Epidermal melanocyte (primary cell): ENCODE data around the gene TFRC.
"Not testable (repeated sequence)": the region's sequence is repeated elsewhere in the genome, so short reads cannot be mapped to it uniquely, and the experiment has no call there.

Source experiments
- DNase-seq: peaks from one replicate; pipeline ENCODE4 v3.0.0; 2011; ENCODE audit warnings: low spot score; ENCODE audit not compliant: insufficient read length

The TFRC gene

DNA sequence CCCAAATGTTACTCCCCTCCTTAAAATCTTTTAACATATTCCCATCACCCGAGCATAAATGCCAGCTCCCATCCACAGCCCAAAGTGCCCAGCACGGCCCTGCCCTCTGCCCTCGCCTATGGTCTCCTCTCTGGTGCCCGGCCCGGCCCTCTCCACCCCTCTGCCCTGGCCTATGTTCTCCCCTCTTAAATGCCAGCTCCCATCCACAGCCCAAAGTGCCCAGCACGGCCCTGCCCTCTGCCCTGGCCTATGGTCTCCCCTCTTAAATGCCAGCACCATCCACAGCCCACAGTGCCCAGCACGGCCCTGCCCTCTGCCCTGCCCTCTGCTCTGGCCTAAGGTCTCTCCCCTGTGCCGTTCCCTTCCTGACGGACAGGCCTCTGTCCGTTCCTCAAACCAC lies 76.6 kb downstream of the TFRC start:
- not testable (repeated sequence) for DNase-seq

DNA sequence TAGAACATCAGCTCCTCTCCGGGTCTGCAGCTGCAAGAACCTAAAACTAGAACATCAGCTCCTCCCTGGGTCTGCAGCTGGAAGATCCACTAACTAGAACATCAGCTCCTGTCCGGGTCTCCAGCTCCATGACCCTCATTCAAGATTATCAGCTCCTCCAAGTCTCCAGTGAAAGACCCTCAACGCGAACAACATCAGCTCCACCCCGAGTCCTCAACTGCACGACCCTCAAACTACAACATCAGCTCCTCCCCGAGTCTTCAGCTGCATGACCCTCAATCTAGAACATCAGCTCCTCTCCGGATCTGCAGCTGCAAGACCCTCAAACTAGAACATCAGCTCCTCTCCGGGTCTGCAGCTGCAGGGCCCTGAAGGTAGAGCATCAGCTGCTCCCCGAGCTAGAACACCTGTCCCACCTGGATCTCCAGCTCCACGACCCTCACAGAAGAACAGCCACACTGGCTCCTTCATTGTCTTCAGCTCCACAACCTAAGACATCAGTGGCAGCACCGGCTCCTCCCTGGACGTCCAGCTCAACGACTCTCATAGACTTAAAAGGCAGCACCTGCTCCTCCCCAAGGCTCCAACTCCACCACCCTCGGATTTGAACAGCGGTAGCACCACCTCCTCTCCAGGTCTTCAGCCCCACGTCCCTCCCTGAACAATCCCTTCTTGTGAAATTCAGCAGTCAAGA lies 77.4 kb downstream of the TFRC start:
- not testable (repeated sequence) for DNase-seq

- no peak for DNase-seq
Observed at GRCh38 chr3:196003611-196004010, 78.3 kb downstream of the TFRC start.

- not testable (repeated sequence) for DNase-seq
Observed at GRCh38 chr3:196002721-196003120, 79.2 kb downstream of the TFRC start.

DNA sequence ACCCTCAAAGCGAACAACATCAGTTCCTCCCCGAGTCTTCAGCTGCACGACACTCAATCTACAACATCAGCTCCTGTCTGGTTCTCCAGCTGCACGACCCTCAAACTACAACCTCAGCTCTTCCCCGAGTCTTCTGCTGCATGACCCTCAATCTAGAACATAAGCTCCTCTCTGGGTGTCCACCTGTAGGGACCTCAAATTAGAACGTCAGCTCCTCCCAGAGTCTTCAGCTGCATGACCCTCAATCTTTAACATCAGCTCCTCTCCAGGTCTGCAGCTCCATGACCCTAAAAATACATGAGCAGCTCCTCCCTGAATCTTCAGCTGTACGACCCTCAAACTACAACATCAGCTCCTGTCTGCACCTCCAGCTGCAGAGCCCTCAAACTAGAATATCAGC lies 80.7 kb downstream of the TFRC start:
- DNase-seq, result not testable (repeated sequence)

DNA sequence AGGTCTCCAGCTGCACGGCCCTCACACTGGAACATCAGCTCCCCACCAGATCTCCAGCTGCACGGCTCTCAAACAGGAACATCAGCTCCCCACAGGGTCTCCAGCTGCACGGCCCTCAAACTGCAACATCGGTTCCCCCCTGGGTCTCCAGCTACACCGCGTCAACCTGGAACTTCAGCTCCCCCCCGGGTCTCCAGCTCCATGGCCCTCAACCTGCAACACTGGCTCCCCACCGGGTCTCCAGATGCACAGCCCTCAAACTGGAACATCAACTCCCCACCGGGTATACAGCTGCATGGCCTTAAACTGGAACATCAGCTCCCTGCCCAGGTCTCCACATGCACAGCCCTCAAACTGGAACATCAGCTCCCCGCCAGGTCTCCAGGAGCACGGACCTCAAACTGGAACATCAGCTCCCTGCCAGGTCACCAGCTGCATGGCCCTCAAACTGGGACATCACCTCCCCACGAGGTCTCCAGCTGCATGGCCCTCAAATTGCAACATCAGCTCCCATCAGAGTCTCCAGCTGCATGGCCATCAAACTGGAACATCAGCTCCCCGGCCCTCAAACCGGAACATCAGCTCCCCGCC lies 81.4 kb downstream of the TFRC start:
- DNase-seq, result not testable (repeated sequence)

- no peak for DNase-seq
Observed at GRCh38 chr3:195999896-196000295, 82.0 kb downstream of the TFRC start.
